HG02943 (cell line): Measurements from ENCODE around the gene EIF4E1B.
A peak's percentile ranks its signal among the peaks of the same experiment; 100 is the strongest.
"Not testable (repeated sequence)": the region's sequence is repeated elsewhere in the genome, so short reads cannot be mapped to it uniquely, and the experiment has no call there.

Experiments used
- ATAC-seq: cut with Tn5 transposase; IDR thresholded peaks from one replicate; pipeline ENCODE4 v1.9.1; 2021; ENCODE audit warnings: mild to moderate bottlenecking, low read depth, moderate library complexity; ENCODE audit not compliant: unreplicated experiment

Gene EIF4E1B, protein sequence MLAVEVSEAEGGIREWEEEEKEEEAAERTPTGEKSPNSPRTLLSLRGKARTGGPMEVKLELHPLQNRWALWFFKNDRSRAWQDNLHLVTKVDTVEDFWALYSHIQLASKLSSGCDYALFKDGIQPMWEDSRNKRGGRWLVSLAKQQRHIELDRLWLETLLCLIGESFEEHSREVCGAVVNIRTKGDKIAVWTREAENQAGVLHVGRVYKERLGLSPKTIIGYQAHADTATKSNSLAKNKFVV

DNA sequence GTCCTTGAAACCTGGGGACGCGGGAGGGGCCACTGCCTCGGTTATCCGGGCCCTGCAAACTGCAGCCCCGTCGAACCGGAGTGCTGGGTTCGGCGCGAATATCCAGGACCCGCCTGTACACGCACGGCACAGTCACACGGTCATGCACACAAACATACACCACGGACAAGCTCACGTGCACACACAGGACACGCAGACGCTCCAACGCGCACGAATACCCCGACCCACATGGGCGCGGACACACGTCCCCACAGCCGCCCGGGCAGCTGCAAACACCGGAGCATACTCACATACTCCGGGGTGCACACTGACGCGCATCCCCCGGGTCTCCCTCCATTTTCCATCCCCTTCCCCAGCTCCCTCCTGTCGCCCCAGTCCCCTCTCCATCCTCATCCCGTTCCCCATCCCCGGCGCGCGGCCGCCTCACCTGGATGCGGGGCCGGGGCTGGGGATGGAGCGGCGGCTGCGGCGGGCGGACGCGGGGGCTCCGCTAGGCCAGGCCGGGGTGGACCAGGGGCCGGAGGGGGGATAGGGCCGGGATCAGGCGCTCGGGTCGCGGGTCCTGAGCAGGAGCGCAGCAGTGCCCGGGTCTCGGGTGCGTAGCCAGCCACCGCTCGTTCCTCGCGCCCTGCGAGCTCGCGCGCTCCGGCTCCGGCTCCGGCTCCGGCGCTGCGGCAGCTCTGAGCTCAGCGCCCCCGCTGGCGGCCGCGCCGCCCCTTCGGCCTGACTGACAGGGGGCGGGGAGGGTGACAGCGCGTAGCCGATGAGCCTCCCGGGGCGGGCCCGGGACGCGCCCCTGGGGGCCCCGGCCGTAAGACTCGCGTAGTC is at the start of gene EIF4E1B, which contains the start of gene SNCB:
TSS of gene EIF4E1B (plus strand) at position 823 of the 828 bp plus-strand sequence. CDS start 12,113 bp downstream, outside the sequence.
TSS of gene SNCB (minus strand) at position 682 of the 828 bp plus-strand sequence. CDS start 880 bp downstream, outside the sequence.
- peak; percentile 70 for ATAC-seq

DNA sequence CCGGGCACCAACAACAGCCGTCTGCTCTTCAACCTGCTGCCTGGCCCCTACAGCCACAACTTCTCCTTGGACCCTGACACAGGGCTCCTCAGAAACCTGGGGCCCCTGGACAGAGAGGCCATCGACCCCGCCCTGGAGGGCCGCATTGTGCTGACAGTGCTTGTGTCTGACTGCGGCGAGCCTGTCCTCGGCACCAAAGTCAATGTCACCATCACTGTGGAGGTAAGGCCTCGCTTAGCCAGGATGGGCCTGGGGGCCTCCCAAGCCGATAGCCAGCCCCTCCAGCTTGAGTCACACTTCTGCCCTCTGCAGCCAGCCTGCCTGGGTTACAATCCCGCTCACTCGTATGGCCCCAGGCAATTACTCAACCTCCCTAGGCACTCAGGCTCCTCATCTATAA is 49.1 kb upstream of the EIF4E1B start:
- ATAC-seq: no peak

DNA sequence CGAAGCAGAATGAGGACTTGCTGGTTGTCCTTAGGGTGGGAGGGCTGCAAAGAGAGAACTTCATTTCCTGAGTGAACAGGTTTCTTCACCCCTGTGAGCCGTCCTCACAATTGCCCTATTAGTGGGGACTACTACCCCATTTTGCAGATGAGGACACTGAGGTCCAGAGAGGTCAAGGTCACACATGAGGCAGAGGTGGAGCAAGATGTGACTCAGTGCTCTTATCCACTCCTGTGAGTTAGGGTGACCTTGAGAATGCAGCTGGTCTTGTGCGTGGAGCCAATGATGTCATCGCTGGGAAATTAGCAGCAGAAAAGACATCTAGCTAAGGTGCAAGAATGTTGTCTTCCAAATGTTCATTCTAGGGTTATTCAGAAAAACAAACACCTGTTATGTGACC is 47.4 kb upstream of the EIF4E1B start:
- ATAC-seq: no peak

DNA sequence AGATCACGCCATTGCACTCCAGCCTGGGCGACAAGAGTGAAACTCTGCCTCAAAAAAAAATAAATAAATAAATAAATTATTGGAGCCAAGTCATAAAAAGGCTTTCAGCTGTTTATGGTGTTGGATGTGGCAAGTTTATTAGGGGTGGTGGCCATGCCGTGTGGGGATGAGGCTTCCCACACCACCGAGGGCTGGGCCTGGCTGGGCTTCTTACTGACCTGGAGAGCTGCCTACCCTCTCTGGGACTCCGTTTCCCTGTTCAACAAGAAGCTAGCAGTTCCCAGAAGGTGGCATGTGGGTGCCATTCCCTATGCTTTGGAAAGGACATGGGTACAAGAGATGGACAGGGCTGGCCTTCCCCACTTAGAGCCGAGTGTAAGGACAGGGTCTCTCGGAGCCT is 43.1 kb upstream of the EIF4E1B start:
- ATAC-seq: no peak

DNA sequence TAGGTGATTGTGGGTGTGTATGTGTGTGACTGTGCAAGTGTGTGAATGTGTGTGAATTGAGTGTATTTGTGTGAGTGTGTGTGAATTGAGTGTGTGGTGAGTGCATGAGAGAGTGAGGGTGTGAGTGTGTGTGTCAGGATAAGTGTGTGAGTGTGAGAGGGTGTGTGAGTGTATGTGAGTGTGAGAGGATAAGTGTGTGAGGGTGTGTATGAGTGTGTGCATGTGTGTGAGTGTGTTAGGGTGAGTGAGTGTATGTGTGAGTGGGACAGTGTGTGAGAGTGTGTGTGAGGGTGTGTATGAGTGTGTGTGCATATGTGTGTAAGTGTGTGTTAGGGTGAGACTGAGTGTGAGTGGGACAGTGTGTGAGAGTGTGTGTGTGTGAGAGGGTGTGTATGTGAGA is 42.2 kb upstream of the EIF4E1B start:
- no peak for ATAC-seq

DNA sequence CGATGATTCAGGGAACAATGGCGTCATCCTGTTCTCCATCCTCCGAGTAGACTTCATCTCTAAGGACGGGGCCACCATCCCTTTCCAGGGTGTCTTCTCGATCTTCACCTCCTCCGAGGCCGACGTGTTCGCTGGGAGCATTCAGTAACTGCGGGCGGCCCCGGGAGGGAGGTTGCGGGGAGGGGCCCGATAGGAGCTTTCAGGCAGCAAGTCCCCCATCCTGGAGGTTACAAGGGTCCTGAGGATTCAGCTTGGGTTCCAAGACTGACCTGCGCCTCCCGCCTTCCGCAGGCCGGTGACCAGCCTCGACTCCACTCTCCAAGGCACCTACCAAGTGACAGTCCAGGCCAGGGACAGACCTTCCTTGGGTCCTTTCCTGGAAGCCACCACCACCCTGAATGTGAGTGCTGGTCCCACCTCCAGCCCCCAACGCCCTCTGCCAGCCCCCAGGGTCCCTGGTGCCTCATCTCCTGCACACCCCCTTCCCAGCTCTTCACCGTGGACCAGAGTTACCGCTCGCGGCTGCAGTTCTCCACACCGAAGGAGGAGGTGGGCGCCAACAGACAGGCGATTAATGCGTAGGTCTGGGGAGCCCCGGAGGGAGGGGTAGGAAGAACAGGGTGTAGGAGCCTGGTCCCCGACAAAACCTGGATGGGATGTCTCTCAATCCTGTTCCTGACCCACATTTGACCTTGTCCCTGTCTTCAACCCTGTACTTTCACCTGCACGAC is 41.3 kb upstream of the EIF4E1B start:
- no peak for ATAC-seq

DNA sequence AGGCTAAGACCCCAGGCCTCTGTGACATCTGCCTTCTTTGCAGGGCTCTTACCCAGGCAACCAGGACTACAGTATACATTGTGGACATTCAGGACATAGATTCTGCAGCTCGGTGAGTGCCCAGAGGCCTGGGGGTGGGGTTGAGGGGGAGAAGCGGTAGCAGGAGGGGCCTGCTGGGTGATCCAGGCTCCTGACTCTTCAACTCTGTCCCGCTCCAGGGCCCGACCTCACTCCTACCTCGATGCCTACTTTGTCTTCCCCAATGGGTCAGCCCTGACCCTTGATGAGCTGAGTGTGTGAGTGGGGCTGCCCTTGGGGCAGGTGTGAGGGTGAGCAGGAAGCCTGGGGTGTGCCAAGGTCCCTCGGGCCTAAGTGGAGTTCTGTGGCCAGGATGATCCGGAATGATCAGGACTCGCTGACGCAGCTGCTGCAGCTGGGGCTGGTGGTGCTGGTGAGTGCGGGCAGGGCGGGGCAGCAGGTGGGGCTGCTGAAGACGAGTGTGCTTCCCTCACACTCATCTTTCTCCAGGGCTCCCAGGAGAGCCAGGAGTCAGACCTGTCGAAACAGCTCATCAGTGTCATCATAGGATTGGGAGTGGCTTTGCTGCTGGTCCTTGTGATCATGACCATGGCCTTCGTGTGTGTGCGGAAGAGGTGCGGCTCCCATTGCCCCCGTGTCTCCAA is 40.3 kb upstream of the EIF4E1B start:
- ATAC-seq: no peak

DNA sequence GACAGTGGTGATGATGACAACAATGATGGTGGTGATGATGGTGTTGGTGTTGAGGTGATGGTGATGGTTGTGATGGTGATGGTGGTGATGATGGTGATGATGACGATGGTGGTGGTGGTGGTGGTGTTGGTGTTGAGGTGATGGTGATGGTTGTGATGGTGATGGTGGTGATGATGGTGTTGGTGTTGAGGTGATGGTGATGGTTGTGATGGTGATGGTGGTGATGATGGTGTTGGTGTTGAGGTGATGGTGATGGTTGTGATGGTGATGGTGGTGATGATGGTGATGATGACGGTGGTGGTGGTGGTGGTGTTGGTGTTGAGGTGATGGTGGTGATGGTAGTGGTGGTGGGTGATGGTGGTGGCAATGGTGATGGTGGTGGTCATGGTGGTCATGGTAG is 38.8 kb upstream of the EIF4E1B start:
- not testable (repeated sequence) for ATAC-seq

DNA sequence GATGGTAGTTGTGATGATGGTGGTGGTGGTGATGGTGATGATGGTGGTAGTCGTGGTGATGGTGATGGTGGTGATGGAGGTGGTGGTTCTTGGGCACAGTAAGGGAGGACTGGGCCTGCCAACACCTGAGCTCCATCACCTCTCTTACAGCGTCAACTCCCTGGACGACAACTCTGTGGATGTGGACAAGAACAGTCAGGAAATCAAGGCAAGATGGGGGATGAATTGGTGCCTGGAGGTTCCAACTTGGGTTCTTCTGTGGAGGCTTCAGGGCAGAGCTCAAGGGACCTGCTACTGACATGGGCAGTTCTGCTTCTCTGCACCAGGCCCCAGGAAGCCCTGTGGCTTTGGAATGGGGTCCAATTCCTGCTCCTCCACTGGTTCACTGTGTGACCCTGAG is 37.9 kb upstream of the EIF4E1B start:
- no peak for ATAC-seq

DNA sequence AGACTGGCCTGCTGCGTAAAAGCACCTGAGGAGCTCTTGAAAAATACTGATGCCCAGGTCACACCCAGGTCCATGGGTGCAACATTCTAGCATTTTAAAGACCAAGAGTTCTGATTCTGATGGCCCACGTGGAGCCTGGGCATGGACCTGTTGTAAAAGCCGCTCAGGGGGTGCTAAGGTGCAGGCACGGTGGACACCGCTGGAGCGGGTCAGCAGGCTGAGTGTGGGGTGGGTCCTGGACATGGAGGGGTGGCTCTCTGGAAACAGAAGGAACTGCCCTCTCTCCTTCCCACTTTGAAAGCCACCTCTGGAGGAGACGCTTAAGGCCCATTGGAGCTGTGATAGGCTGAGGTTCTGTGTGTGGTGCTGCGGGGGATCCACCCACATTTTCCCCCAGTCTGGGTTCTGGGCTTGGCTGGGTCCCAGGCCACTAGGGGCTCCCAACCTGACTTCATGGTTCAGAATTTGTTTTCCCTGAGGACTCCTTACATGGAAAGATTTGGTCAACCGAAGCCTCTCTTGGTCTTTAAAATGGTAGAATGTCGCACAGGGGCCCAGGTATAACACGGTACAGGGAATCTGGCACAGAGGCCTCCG is 37.1 kb upstream of the EIF4E1B start:
- ATAC-seq: no peak

DNA sequence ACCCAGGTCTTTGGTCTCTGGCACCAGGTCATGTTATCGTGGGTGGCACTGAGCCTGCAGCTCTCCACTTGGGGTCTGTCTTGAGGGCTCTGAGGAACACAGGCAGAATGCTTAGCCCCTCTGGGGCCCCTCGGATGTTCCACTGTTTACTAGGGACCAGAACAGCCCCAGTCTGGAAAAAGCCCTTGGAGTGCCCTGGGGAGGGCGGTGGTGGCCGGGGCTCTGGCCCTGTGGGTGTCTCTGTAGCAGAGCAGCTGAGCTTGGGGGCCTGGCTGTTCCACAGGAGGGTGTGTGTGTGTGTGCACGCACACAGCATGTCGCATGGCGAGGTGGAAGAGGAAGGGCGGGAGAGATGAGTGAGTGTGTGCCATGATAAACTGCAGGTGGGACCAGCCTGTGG is 35.9 kb upstream of the EIF4E1B start:
- ATAC-seq: no peak

DNA sequence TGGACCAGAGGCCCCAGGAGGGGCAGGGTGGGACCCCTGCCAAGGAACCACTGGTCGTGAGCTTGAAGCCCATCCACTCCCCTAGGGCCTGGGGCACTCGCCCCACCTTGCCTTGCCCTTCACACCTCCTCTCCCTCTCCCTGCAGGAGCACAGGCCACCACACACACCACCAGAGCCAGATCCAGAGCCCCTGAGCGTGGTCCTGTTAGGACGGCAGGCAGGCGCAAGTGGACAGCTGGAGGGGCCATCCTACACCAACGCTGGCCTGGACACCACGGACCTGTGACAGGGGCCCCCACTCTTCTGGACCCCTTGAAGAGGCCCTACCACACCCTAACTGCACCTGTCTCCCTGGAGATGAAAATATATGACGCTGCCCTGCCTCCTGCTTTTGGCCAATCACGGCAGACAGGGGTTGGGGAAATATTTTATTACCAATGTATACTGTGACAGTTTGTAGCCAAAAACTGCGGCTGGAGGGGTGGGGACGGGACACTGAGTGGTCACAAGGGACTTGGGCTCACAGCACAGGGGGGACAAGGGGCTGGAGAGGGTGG is 35.0 kb upstream of the EIF4E1B start:
- ATAC-seq: no peak

DNA sequence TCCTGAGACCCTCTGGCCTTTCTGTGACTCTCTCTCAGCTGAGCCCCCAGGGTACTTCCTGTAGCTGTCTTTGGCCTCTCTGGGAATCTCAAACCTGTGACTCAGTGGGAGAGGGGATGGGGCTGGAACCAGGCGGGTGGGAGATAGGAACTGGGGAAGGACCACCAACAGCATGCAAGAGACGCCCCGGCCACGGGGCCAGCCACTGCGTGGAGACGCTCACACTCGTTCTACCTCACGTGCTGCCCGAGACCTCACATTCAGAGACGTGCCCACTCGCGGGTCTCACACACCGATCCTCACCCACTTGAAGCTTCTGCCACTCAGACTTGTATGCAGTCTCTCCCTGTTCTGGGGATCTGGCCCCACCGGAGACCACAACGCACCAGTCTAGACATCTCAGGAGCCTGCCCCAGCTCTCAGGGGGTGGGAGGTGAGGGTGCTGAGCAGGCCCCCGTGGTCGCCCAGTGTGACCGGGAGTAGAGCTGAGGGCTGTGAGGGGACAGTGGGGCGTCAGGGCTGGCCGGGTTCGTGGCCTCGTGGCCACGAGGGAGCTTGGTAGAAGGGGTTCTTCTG is 34.3 kb upstream of the EIF4E1B start:
- no peak for ATAC-seq

DNA sequence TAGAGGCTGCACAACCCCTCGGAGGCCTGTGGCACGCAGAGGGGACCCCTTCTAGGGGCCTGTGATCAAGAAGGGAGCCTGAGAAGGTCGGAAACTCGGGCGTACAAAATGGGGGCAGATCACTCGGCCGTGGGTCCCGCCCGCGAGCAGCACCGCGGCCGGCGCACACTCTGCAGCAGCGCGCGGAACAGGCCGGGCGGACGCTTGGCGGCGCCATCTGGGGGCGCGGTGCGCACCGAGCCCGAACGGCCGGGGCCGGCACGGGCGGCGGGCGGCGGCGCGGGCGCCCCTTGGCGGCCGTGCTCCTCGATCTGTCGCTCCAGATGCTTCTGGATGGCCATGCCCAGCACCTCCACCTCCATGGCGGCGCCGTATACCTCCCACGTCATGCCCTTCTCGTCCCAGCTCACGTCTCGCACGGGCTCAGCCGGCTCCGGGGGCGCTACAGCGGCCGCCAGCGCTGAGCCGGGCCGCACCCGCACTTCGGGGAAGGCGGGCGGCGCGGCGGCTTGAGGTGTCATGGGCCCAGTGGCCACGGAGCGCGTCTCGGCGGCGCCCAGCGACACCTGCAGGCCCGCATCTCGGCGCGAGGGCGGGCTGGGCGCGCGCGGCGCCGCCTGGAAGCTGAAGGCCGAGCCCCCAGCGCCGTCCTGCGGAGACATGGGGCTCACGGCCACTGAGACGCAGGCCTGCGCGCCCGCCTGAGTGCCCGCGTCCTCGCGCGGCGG is 33.6 kb upstream of the EIF4E1B start:
- ATAC-seq: peak; percentile 61

DNA sequence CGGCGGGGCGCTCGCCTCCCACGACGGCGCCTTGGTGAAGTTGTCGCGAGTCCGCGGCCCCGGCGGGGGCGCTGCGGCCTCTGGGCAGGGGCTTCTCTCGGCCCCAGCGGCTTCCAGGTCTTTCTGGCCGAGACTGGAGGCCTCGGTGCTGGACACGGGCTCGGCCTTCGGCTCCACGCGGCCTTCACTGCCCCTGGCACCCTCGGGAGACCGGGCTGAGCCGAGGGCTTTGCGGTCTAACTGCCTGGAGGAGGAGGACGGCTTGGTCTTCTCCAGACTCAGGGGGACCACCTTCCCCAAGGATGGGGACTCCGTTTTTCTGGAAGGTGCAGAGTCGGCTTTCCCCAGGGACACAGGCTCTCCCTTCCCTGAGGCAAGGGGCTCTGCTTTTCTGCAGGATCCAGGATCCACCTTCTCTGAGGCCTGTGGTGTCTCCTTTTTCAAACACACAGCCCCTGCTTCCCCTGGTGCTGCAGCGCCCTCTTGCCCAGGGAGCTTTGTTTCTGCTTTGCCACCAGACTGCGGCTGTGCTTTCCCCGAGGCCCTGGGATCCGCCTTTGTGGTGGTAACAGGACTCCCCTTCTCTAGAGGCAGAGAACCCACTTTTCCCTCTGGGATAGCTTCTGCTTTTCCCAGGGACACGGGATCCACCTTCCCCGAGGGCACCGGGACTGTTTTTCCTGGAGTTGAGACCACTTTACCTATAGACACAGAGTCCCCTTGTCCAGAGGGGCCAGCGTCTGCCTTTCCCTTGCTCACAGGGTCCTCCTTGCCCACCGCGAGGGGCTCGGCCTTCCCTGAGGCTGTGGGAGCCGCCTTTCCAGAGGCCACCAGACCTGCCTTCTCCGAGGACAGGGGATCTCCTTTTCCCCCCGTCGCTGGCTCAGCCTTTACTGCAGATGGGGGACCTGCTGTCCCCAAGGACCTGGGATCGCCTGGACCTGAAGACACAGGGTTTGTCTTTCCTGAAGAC is 32.8 kb upstream of the EIF4E1B start:
- ATAC-seq: no peak

DNA sequence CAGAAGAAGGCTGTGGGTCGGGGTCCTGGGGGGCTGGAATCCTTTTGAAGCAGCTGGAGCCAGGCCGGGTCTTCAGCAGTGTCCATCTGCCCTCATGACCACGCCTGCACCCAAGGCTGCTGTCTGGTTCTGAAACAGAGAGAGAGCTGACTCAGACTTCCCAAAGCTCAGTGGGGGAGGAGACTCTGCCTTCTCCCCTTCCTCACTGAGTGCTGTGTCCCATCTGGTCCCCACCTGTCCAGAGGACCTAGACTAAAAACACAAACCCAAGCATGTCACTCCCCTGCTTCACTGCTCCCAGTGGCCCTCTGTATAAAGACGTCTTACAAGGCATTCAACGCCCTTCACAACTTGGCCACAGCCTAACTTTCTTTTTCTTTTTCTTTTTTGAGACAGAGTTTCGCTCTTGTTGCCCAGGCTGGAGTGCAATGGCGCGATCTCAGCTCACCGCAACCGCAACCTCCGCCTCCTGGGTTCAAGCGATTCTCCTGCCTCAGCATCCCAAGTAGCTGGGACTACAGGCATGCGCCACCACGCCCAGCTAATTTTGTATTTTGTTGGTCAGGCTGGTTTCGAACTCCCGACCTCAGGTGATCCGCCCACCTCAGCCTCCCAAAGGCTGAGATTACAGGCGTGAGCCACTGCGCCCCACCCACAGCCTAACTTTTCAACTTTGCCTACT is 30.6 kb upstream of the EIF4E1B start:
- not testable (repeated sequence) for ATAC-seq

DNA sequence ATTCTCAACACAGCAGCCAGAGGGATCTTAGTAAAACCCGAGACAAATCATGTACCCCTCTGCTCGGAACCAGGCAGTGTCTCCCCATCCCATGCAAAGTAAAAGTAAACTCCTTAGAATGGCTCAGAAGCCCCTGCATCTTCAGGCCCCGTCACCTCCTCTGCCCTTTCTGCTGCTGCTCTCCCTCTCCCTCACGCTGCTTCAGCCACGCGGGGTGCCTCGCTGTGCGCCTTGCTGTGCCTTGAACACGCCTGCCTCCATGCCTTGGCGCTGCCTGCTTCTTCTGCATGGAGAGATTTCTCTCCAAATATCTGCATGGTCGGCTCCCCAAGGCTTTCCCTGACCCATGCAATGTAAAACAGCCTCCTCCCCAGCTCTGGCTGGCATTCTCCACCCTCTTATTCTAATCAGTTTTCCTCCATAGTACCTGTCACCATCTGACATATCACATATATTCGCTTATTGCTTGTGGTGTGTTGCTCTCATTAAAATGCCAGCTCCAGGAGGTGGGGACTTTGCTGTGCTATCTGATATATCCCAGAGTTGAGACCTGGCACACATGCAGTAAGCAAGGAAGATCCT is 28.5 kb upstream of the EIF4E1B start:
- no peak for ATAC-seq
